Caco-2 (cell line): ENCODE data around the gene FRY. TPM values are rescaled to one million over a fixed set of nuclear protein-coding genes. Genes with fewer than 3 reads are reported as not detected.

Experiments
- BruUV-seq: library from RNA; stranded (reverse); fragments of 400-500 nt; replicated peaks from 2 replicates; lab custom pipeline; 2021; lab: Mats Ljungman, UMichigan
- CTCF ChIA-PET: fragments of 300-600 bp; sonication (Branson Sonifier 250); formaldehyde crosslinking; loops from one replicate; lab custom pipeline; 2022; ENCODE audit warnings: antibody characterized with exemption; lab: Charles Lee
- POLR2A ChIA-PET: fragments of 300-600 bp; sonication (Branson Sonifier 250); formaldehyde crosslinking; loops from one replicate; lab custom pipeline; 2022; ENCODE audit warnings: antibody characterized with exemption; lab: Charles Lee
- DNase-seq, 2 experiments: peaks; one replicate each; pipeline versions ENCODE4 v3.0.0 to v3.0.0-alpha.2; 2020 to 2022
- H3K27me3 ChIP-seq: replicated peaks from 2 replicates; pipeline ENCODE4 v1.6.0; 2011; ENCODE audit warnings: low read length; ENCODE audit not compliant: control insufficient read depth, insufficient read depth
- H3K36me3 ChIP-seq: 2 replicates; pipeline ENCODE4 v1.5.1; 2011; ENCODE audit warnings: low read length; ENCODE audit not compliant: control insufficient read depth, insufficient read depth
- H3K4me1 ChIP-seq: fragments of 250-450 bp; sonication (Bioruptor Pico); 2 replicates; pipeline ENCODE4 v1.5.1; 2020; ENCODE audit warnings: mild to moderate bottlenecking
- H3K4me3 ChIP-seq: 2 replicates; pipeline ENCODE4 v1.5.1; 2011; ENCODE audit warnings: low read depth, mild to moderate bottlenecking, control low read depth, low read length
- H3K9me3 ChIP-seq: fragments of 250-450 bp; sonication (Bioruptor Pico); 2 replicates; pipeline ENCODE4 v1.5.1; 2020; ENCODE audit warnings: mild to moderate bottlenecking, moderate library complexity
- H3K27ac Mint-ChIP-seq: one replicate; pipeline ENCODE4 v1.8.0; 2022; ENCODE audit warnings: mixed read lengths; ENCODE audit not compliant: unreplicated experiment
- H3K27me3 Mint-ChIP-seq: one replicate; pipeline ENCODE4 v1.8.0; 2022; ENCODE audit warnings: mixed read lengths; ENCODE audit not compliant: insufficient read depth, unreplicated experiment
- H3K36me3 Mint-ChIP-seq: one replicate; pipeline ENCODE4 v1.8.0; 2022; ENCODE audit warnings: mild to moderate bottlenecking, mixed read lengths; ENCODE audit not compliant: insufficient read depth, unreplicated experiment
- H3K4me1 Mint-ChIP-seq: one replicate; pipeline ENCODE4 v1.8.0; 2022; ENCODE audit warnings: low read depth, mixed read lengths; ENCODE audit not compliant: unreplicated experiment
- H3K4me3 Mint-ChIP-seq: one replicate; pipeline ENCODE4 v1.8.0; 2022; ENCODE audit warnings: mild to moderate bottlenecking, moderate library complexity, mixed read lengths; ENCODE audit not compliant: unreplicated experiment
- H3K9me3 Mint-ChIP-seq: one replicate; pipeline ENCODE4 v1.8.0; 2022; ENCODE audit warnings: mixed read lengths; ENCODE audit not compliant: unreplicated experiment
- CTCF ChIP-seq, 2 experiments: fragments of 200-600 bp in 1 of 2; IDR thresholded peaks; 1 replicate in 1 of 2; 2 replicates in 1 of 2; pipeline versions ENCODE4 v1.5.1 to v1.8.0; 2011 to 2022; ENCODE audit warnings: antibody characterized with exemption in 1 of 2, control low read depth in 1 of 2, inconsistent platforms in 1 of 2, low read depth in 1 of 2, low read length in 1 of 2, mild to moderate bottlenecking in 1 of 2, moderate library complexity in 1 of 2; ENCODE audit not compliant: insufficient read depth in 1 of 2, severe bottlenecking in 1 of 2, unreplicated experiment in 1 of 2
- intact Hi-C: fragments of 100-400 bp; cut with micrococcal nuclease; formaldehyde crosslinking; loops from one replicate; pipeline ENCODE4 v1.10.0; 2022; ENCODE audit not compliant: unreplicated experiment
- total RNA-seq: library from RNA; stranded (reverse); gene quantifications from 2 replicates; pipeline ENCODE4 v1.2.3, GENCODE V29; 2022

The FRY gene
- total RNA-seq, 1 experiment from 2014 or later, result 118 TPM

- Mint-ChIP-seq H3K27ac (no peak overlapping the region), H3K4me1 (peaks cover 22% of the 10 kb centered on the region), H3K4me3 (no peak overlapping the region), H3K36me3 (peaks cover 5% of the 10 kb centered on the region), H3K27me3 (no peaks in the 10 kb centered on the region), H3K9me3 (no peaks in the 10 kb centered on the region)
- peaks cover 17% of the 10 kb centered on the region for H3K4me1 ChIP-seq
- peak; percentile 54 to 67 for DNase-seq
- H3K9me3 ChIP-seq, result no peaks in the 10 kb centered on the region
- BruUV-seq, result no TSS peak
- H3K4me3 ChIP-seq, result no peak overlapping the region
- CTCF ChIA-PET, result interaction anchor here (0.8 to 1.2 kb wide), 3 partner anchors 9 to 314 kb away, joined by 4 to 11 read pairs (median 5); partner anchors contain the start of genes BRCA2 and ZAR1L
- no peaks in the 10 kb centered on the region; the same call in 1 of the 2 replicates for H3K36me3 ChIP-seq
- intact Hi-C loops, result loop anchor here (2.0 to 5.0 kb wide), 2 partner anchors 90 to 259 kb away; no protein-coding TSS in a partner anchor
- peak; percentile 53 to 65 for TF ChIP-seq CTCF (IDR thresholded peaks at IDR 0.05; ENCODE audit: insufficient read depth in 1 of 2, low read depth in 1 of 2, low read length in 1 of 2, severe bottlenecking in 1 of 2, unreplicated experiment in 1 of 2)
- POLR2A ChIA-PET, result interaction anchor here (0.6 kb wide), 1 partner anchor 81 kb away, joined by 3 read pairs; no protein-coding TSS in a partner anchor
- H3K27me3 ChIP-seq, result no peaks in the 10 kb centered on the region
These were observed 30.3 kb upstream of the FRY start for GRCh38 chr13:32001154-32001768.

- Mint-ChIP-seq H3K9me3 (no peaks in the 10 kb centered on the region), H3K4me3 (no peak overlapping the region), H3K4me1 (peaks cover 17% of the 10 kb centered on the region), H3K36me3 (peaks cover 5% of the 10 kb centered on the region), H3K27me3 (no peaks in the 10 kb centered on the region), H3K27ac (no peak overlapping the region)
- no peaks in the 10 kb centered on the region for H3K27me3 ChIP-seq
- no peaks in the 10 kb centered on the region; the same call in 1 of the 2 replicates for H3K36me3 ChIP-seq
- H3K4me1 ChIP-seq, result peaks cover 16% of the 10 kb centered on the region
- H3K4me3 ChIP-seq, result no peak overlapping the region
- BruUV-seq, result no TSS peak
- ChIA-PET POLR2A (interaction anchor here (0.6 kb wide), 1 partner anchor 82 kb away, joined by 3 read pairs; no protein-coding TSS in a partner anchor), CTCF (interaction anchor here (0.8 to 1.2 kb wide), 3 partner anchors 9 to 313 kb away, joined by 4 to 11 read pairs (median 5); partner anchors contain the start of genes BRCA2 and ZAR1L)
- intact Hi-C loops, result loop anchor here (2.0 to 5.0 kb wide), 2 partner anchors 91 to 259 kb away; no protein-coding TSS in a partner anchor
- no peak for TF ChIP-seq CTCF (IDR thresholded peaks at IDR 0.05; ENCODE audit: insufficient read depth in 1 of 2, low read depth in 1 of 2, low read length in 1 of 2, severe bottlenecking in 1 of 2, unreplicated experiment in 1 of 2)
- DNase-seq, result no peak
- H3K9me3 ChIP-seq, result no peaks in the 10 kb centered on the region
These were observed 29.8 kb upstream of the FRY start for GRCh38 chr13:32001769-32002168.

GRCh38 chr13:32002873-32003272 is 28.7 kb upstream of the FRY start:
- Mint-ChIP-seq H3K27me3 (no peaks in the 10 kb centered on the region), H3K36me3 (peaks cover 5% of the 10 kb centered on the region), H3K4me3 (no peak overlapping the region), H3K9me3 (no peaks in the 10 kb centered on the region), H3K27ac (no peak overlapping the region), H3K4me1 (peaks cover 12% of the 10 kb centered on the region)
- no TSS peak for BruUV-seq
- TF ChIP-seq CTCF (IDR thresholded peaks at IDR 0.05; ENCODE audit: insufficient read depth in 1 of 2, low read depth in 1 of 2, low read length in 1 of 2, severe bottlenecking in 1 of 2, unreplicated experiment in 1 of 2), result no peak
- Histone ChIP-seq H3K4me3 (no peak overlapping the region), H3K9me3 (no peaks in the 10 kb centered on the region), H3K27me3 (no peaks in the 10 kb centered on the region), H3K4me1 (peaks cover 10% of the 10 kb centered on the region), H3K36me3 (no peaks in the 10 kb centered on the region; the same call in 1 of the 2 replicates)
- POLR2A ChIA-PET, result no interaction called here
- no peak for DNase-seq
- CTCF ChIA-PET, result no interaction called here
- intact Hi-C loops, result loop anchor here (5.0 kb wide), 1 partner anchor 261 kb away; no protein-coding TSS in a partner anchor
